DMS79 (cell line): ENCODE measurements around the gene EFNB2.

Experiments
- DNase-seq: peaks from one replicate; lab custom pipeline; 2025; lab: John Stamatoyannopoulos, UW

Gene EFNB2

GRCh38 chr13:106449096-106449495 lies 86.4 kb downstream of the EFNB2 start:
- DNase-seq, result peak; percentile 15

- no peak for DNase-seq
These were observed 89.5 kb downstream of the EFNB2 start for GRCh38 chr13:106445996-106446395.

GRCh38 chr13:106443607-106444322 lies 91.7 kb downstream of the EFNB2 start:
- no peak for DNase-seq

GRCh38 chr13:106440866-106441265 lies 94.6 kb downstream of the EFNB2 start:
- DNase-seq, result no peak
